EH (cell line): ENCODE data around the gene RARA.
"Not testable (repeated sequence)": the region's sequence is repeated elsewhere in the genome, so short reads cannot be mapped to it uniquely, and the experiment has no call there.

Experiments used
- DNase-seq: peaks from one replicate; pipeline ENCODE4 v3.0.0-alpha.2; 2015; ENCODE audit warnings: low read depth

Gene RARA

DNA sequence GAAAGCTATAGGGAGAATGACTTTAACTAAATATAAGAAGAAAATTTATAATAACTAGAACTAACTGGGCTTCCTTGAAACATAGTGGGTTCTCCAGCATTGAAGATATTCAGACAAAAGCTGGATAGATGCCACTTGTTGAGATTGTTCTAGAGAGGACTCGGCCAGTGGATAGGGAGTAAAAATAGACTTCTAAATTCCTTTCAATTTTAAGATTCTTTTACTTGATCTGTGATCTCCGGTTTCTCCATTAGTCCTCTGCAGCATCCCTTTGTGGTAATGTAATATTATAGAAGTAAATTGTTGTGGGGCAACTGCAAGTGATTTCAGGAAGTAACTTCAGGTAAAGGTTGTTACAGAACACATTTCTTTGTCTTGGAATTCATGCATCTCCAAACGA, 10.3 kb upstream of the RARA start:
- peak; percentile 88 for DNase-seq

DNA sequence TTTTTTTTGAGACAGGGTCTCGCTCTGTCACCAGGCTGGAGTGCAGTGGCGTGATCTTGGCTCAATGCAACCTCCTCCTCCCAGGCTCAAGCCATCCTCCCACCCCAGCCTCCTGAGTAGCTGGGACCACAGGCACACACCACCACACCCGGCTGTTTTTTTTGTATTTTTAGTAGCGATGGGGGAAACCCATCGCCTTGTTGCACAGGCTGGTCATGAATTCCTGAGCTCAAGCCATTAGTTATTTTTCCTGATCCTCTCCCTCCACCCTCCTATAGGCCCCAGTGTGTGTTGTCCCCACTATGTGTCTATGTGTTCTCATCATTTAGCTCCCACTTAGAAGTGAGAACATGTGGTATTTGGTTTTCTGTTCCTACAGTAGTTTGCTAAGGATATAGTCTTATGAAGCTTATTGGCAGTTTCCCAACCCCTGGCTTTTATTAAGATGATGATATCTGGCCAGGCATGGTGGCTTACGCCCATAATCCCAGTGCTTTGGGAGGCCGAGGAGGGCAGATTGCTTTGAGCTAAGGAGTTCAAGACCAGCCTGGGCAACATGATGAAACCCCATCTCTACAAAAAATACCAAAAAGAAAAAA, 9.7 kb upstream of the RARA start:
- DNase-seq, result peak; percentile 73

DNA sequence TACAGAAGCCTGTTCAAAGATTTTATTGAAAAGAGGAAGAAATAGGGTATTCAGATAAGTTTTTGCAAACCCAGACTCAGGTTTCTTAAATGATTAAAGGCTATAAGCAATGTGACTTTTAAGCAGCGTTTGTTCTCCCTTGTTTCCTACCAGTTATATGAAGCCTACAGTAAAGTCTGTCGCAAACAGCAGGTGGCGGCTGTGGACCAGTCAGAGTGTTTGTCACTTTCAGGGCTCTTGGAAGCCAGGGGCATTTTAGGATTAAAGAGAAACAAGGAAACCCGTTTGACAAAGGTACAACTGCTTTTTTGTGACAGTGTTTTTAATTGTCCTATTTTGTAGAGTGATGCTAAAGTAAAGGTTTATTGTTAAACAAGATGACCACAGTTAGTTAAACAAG, 7.7 kb upstream of the RARA start:
- DNase-seq, result no peak

DNA sequence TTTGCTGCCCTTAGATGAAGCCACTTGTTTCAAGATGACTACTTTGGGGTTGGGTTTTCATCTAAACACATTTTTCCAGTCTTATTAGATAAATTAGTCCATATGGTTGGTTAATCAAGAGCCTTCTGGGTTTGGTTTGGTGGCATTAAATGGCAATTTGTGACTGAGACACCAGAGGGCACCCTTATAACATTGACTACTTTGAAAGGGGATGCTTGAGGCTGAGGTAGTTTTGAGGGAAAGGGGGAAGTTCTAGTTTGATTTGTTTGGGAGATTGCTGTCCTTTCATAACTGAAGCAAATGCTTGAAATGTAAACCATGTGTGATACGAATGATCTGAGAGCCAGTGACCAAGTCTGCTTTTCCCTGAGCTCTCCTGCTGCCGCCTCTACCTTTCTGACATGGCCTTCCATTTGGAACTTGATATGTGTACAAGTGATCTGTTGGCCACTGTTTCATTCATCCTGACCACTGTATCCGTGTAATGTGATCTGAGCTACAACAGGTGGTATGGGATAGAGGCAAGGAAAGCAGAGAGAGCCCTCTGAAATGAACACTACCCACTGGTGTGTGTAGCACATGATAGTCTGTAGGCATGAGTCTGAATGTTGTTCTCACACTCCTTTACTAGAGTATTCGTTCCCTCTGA, 5.8 kb upstream of the RARA start:
- peak; percentile 82 for DNase-seq

DNA sequence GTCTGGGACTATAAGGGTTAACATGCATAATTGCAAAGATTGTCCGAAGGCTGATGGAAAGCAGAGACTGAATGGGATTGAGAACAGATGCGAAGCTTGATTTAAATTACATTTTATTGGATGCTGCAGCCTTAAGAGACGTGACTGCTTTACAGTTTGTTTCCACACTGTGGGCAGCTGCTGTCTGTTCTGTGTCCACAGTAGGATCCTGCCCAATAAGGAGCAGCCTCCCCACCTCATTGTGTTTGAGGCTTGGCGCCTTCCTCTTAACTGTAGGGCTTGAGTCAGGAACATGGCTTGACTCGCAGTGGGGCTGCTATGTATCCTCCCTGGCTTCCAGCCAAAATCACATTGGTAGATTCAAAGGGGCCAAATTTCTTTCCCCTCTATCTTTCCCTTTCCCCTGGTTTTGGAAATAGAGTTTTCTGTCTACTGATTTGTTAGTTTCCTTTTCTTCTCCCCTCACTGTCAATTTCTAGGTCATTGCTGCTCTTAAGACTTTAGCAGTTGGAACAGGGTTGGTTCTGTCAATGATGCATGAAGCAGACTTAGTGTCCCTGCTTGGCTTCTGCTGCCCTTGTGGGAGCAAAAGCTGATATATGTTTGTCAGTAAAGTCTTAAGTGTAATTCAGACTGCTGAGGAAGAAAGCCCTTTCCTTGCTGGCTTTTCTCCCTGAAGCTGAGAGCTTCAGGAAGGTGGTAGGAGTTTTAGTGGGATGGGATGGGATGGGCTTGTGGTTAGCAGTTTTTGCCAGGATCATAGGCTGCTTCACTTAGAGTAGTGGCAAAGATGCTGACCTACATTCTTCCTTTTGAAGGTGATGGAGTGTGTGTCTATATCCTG, 5.0 kb upstream of the RARA start:
- DNase-seq, result peak; percentile 78

DNA sequence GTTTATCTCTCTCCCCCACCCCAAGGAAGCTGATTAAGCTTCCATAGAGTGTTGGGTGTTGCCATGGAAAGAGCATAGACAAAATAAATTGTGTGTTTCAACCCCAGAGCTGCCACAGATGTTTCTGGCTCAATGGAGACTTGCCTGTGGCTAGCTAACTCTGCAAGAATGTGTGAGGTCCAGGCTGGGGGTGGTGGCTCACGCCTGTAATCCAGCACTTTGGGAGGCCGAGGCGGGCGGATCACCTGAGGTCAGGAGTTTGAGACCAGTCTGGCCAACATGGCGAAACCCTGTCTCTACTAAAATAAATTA, 4.5 kb upstream of the RARA start:
- peak; percentile 95 for DNase-seq

DNA sequence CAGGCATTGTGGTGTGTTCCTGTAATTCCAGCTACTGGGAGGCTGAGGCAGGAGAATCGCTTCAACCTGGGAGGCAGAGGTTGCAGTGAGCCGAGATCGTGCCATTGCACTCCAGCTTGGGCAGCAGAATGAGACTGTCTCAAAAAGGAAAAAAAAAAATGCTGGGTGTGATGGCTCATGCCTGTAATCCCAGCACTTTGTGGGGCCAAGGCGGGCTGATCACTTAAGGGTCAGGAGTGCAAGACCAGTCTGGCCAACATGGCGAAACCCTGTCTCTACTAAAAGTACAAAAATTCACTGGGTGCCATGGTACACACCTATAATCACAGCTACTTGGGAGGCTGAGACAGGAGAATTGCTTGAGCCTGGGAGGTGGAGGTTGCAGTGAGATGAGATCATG, 4.1 kb upstream of the RARA start:
- DNase-seq, result not testable (repeated sequence)

DNA sequence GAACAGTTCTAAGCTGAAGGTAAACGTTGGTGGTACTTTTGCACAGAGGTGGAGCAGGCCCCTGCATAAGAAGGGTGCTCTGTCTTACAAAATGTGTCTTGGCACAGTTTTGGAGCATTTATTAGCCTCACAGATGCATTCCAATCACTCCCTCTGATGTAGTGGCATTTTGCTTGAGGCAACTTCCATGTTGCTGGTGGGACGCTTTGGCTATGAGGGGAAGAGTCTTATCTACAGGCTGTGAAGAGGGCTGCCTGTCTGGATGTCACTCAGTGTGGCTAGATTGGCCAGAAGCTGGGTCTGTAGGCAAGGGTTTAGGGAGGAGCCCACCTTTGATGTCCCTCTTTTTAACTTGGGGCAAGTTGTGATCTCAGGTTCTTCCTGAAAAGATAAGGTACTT, 2.6 kb upstream of the RARA start:
- DNase-seq, result peak; percentile 64

DNA sequence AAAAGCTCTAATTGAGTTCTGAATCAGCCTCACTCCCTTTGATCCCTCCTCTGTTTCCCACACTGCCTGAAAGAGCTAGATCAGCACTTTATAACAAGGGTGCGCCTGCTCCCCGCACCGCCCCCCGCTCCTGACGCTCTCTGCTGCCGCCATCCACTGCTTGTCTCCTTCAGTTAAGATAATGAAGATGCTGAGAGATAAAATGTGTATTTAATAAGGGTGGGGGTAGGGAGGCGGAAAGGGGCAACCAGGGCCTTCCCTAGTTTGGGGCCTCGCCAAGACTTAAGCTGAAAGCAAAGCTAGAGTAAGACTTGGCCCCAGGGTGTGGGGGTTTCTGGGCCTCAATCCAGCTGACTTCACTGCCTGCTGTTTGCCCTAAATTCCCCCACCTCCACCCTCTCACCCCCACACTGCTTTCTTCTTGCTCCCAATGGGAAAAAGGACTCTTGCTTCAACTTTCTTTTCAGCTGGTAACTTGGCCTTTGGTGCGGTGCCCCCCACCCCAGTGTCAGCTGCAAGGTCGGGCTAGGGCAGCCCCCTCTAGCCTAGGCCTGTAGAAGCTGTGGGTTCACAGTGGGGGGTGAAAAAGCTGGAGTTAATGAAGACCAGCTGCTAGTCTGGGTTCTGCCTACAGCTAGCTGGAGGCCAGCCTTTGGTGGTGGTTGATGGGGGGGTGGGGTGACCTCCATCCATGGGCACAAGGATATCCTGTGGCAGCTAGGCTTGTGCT, 1.8 kb upstream of the RARA start:
- peak; percentile 95 for DNase-seq

DNA sequence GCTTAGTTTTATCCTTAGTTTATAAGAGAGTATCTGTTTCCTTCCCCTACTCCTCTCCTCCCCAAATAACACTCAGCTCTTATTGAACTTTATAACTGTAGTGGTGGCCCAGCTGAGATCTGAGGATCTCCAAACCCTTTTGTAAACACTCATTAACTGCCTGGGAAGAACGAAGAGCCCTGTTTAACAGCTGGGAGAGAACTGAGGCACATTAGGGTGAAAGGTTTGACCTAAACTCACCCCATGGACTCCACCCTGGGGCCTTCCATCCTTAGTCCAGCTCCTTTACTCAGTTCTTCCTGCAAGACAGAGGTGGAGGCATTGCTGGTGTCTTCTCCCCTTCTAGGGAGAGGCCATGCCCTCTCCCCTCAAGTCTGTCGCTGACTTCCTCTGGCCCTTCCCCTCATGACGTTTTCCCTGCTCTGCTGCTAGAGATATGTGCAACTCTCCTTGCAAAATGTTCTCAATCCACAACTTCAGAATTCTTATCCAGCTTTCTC, 1.2 kb upstream of the RARA start:
- no peak for DNase-seq

DNA sequence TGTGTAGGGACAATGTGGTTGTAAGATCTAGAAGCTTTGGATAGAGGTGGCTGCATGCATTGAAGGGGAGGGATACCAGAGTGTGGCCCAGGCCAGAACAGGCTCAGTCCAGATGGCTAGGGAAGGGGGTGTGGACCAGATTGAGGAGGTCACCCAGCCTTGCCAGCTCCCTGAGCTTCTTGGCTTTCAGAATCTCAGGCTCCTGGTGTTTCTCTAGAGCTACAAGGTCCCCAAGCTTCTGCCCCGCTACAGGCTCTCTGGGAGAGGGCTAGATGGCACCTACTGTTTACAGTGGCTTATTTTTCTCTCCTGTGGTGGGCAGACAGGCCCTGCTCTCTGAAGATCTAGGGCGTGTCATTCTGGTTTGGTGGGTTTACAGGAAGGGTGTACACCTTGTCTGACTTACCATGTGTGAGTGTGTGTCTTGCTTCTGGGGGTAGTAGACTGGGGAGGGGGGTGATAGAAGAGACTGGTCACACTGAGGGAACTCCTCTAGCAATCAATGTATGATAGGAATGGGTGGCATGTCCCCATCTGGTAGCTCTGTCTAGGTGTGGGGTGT, 1.1 kb downstream of the RARA start:
- no peak for DNase-seq

DNA sequence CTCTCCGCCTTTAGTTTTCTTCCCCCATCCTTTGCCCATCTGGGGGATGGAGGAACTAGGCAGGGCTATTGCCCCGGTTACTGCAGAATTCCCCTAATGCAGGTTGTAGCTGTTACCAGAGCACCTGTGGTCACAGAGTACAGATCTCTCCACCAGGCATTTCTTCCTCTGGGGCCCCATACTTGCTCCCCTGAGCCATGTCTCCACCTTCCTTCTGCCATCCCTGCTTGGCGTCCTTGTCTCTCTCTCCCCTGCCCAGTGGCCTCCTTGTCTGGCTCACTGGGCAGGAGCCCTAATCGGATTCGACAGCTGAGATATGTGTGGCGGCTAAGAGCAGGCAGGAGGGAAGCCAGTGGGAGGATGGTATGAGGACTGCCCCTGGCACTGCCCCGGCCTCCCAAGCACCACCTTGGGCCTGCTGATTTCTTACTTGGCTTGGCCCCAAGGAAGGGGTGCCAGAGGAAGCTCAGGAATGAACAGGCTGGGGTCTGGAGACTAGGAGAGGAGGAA, 2.0 kb downstream of the RARA start:
- no peak for DNase-seq

DNA sequence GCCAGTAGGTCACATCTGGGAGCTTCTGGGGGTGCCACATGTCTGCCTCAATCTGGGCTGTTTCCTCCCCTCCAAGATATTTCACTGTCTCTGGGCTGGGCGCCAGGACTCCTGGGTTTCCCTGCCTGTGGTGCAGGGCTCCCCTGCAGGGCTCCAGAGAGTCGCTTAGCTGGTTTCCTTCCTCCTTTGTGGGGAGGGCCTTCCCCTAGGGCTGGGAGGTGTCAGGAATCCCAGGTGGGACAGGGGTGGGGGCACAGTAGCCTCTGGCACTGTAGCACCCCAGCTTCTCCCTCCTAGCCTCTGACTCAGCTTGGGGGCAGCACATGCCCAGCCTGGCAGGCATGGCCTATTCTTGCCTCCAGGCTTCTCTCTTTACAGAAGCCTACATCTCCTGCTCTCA, 2.6 kb downstream of the RARA start:
- DNase-seq, result peak; percentile 66

DNA sequence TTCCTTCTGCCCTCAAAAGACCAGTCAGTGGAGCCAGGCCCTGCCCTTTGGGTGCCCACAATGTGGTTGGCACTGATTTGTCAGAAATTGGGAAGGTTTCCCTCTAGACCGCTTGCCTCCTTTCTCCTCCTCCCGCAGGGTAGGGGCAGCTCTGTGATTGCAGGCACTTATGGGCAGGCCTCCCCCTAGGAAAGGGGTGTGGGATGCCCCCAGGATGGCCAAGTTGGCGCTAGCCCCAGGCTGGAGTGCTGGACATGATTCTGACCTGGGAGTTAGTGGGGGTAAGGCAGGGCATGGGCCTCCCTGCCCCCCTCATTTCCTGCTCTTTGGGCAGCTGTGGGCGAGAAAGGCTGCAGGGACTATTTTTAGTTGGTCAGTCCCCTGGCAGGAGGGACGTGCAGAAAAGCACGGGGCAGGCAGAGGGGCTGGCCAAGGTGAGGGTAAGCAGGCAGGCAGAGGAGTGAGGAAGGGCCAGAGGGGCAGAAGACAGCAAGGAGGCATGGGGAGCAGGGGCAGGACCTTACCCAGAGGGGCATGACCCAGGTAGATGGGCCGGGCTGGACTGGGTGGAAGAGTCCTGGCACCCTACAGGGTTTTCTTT, 3.3 kb downstream of the RARA start:
- DNase-seq, result peak; percentile 56

DNA sequence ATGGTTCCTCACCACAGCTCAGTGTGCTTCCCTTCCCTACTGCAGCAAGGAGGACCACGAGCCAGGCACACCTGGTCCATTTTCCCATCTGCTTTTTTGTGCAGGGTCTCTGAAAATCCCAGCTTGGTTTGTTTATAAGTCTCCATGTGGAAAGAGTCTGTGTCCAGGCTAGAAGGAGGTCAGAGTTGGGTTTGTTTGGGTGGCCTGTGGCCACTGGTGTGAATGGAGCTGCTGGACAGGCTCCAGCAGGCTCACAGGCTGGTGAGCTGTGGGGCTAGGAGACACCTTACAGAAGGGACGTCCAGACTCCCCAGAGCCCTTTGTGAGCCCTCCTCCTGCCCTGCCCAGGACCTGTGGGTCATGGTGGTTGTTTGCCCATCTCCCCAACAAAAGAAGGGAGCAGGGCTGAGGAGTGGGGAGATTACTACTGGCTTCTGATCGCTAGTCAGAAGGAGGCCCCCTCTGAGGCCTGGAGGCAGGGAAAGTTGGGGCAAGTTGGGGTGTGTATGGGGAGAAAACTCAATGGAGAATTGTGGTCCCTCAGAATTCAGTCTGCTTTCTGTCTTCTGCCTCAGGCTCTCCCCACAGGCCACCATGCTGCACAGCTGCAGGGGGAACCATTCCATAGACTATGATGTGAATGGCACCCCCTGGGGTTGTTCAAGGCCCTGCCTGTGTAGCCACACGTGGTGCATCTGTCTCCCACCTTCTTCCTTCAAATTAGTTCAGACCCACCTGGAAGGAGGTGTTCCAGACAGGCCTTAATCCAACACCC, 4.1 kb downstream of the RARA start:
- DNase-seq, result no peak

DNA sequence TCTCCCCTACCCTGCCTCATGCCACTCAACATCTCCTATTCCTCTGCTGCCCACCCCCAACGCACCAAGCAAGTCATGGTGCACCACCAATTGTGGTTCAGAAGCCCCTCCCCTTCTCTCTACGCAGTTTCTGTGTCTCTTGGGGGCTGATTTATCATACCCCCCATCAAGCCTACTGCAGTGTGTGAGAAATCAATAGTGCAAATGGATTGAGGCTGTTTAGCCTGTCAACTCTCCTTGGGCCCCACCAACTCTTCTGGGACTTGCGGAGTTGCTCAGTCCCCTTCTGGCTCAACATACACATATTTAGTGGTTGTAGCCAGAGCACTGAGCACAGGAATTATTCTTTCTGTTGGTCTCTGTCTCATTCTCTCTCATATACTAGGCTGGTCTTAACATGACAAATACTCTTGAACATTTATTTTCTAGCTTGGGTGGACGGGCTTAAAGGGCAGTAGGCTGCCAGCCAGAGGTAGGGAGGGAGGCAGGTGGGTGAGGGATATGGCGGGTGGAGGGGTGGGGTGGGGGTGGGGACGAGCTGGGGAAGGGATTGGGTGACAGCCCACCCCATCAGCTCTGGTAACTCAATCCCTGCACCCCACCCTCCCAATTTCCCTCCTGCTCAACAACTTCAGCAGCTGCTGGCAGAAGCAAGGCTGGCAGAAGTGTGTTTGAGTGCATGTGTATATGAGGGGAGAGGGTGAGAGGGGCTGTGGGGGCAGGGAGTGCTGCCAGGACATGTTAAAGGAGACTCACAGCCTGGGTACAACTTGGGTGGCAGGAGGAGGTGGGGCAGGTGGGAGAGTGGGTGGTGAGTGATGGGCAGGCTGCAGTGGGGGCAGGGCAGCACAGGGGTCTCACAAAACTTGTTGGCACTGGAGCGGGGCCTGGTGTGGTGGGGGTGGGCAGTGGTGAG, 4.9 kb downstream of the RARA start:
- DNase-seq, result no peak

DNA sequence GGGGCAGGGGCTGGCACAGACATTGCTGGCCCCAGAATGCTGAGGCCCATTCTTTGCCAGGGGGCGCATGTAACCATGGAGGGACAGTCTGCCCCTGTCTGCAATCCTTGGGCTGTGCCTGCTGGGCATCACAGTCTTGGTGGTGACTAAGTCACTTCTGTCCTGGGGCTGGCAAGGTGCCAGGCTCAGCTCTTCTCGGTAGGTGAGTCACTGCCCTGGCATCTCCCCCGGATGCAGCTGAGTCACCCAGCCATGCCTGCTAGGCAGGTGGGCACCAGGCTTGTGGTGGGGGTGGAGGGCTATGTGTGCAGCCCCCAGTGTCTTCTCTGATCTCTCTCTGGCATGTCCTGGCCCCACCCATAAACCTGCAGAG, 5.6 kb downstream of the RARA start:
- peak; percentile 95 for DNase-seq

DNA sequence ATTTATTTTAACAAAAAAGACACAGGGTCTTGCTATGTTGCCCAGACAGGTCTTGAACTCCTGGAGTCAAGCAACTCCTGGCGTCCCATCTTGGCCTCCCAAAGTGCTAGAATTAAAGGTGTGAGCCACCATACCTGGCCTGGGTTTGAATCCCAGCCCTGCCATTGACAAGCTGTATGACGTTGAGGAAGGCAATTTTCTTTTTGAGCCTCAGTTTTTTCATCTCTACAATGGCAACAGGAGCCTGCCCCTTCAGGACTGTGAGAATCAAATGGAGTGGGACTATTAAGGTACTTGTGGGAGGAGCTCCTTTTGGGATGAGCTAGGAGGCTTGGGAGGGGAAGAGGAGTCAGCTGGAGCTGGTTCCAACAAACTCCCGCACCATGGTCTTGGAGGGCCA, 6.2 kb downstream of the RARA start:
- DNase-seq, result no peak

DNA sequence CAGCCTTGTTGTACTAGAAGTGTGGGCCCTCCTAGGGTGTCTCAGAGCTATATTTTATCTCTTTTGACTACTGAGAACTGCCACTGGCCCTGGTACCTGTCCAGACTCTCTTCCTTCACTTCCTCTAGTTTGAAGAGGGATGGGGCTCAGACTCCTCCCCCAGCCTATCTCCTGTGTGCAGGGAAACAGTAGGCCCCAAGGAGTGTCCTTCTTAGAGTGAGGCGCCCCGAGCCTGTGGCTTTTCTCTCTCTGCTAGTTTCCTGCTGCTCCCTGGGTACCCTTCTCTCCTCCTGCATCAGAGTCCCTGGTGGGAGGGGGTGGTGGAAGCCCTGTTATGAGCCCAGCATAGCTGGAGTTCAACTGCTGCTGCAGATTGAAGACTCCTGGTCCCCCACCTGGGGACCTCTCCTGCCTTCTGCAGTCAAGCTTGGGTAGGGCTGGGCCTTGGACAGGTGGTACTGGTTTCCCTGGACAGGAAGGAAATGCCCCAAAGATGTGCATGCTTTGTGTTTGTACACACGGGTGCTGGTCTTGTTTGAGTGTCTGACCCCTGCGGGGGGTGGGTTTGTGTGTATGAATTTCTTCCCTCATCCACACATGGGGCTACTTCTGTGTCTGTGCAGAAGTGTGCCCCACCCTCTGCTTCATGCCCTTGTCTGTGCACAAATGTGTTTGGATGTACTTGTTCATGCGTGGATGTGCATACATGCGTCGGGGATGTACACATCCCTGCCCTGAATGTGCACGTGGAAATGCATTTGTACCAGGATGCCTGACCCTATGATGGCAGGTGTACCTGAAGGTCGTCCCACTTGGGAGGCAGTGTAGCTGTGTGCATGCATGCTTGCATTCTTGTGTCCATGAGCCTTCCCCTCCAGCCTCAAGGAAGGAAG, 6.9 kb downstream of the RARA start:
- DNase-seq, result no peak
